Measurements from ENCODE around the gene PSMD10.

PSMD10 gene

GRCh38 chrX:108091264-108091877 is at the start of gene PSMD10, which contains the start of gene ATG4A:
Gene PSMD10 (minus strand): TSS chrX:108091542. CDS start chrX:108091520, 22 bp downstream.
Gene ATG4A (plus strand): TSS chrX:108091778. CDS start chrX:108091827, 49 bp downstream.
- DNase-seq (ENCODE audit: low read depth): peak; percentile 82

GRCh38 chrX:108138814-108139702 is 47.7 kb upstream of the PSMD10 start:
- DNase-seq (ENCODE audit: low read depth): no peak

- no peak for DNase-seq (ENCODE audit: low read depth)
Measured at GRCh38 chrX:108134724-108135123, 43.4 kb upstream of the PSMD10 start.

- DNase-seq (ENCODE audit: low read depth): no peak
Measured at GRCh38 chrX:108132876-108133275, 41.5 kb upstream of the PSMD10 start.

GRCh38 chrX:108132034-108132433 is 40.7 kb upstream of the PSMD10 start:
- no peak for DNase-seq (ENCODE audit: low read depth)

GRCh38 chrX:108131471-108131870 is 40.1 kb upstream of the PSMD10 start:
- no peak for DNase-seq (ENCODE audit: low read depth)

GRCh38 chrX:108130889-108131288 is 39.5 kb upstream of the PSMD10 start:
- DNase-seq (ENCODE audit: low read depth): no peak

- DNase-seq (ENCODE audit: low read depth): no peak
Measured at GRCh38 chrX:108127152-108127551, 35.8 kb upstream of the PSMD10 start.

- no peak for DNase-seq (ENCODE audit: low read depth)
Measured at GRCh38 chrX:108126661-108127060, 35.3 kb upstream of the PSMD10 start.

GRCh38 chrX:108123591-108124366 is 32.4 kb upstream of the PSMD10 start:
- no peak for DNase-seq (ENCODE audit: low read depth)

- DNase-seq (ENCODE audit: low read depth): no peak
Measured at GRCh38 chrX:108122748-108123147, 31.4 kb upstream of the PSMD10 start.

GRCh38 chrX:108121291-108121690 is 29.9 kb upstream of the PSMD10 start:
- no peak for DNase-seq (ENCODE audit: low read depth)

- no peak for DNase-seq (ENCODE audit: low read depth)
Measured at GRCh38 chrX:108117988-108118387, 26.6 kb upstream of the PSMD10 start.

- DNase-seq (ENCODE audit: low read depth): no peak
Measured at GRCh38 chrX:108114541-108114940, 23.2 kb upstream of the PSMD10 start.

GRCh38 chrX:108105473-108105872 is 14.1 kb upstream of the PSMD10 start:
- no peak for DNase-seq (ENCODE audit: low read depth)

GRCh38 chrX:108097380-108097779 is 6.0 kb upstream of the PSMD10 start:
- DNase-seq (ENCODE audit: low read depth): no peak

GRCh38 chrX:108091878-108092291 is 543 bp upstream of the PSMD10 start:
- DNase-seq (ENCODE audit: low read depth): peak; percentile 1

- no peak for DNase-seq (ENCODE audit: low read depth)
Measured at GRCh38 chrX:108090491-108091263, 665 bp downstream of the PSMD10 start.

GRCh38 chrX:108088511-108088910 is 2.8 kb downstream of the PSMD10 start:
- DNase-seq (ENCODE audit: low read depth): no peak

- no peak for DNase-seq (ENCODE audit: low read depth)
Measured at GRCh38 chrX:108087792-108088191, 3.5 kb downstream of the PSMD10 start.

GRCh38 chrX:108081110-108081509 is 10.2 kb downstream of the PSMD10 start:
- no peak for DNase-seq (ENCODE audit: low read depth)

GRCh38 chrX:108072746-108073145 is 18.6 kb downstream of the PSMD10 start:
- DNase-seq (ENCODE audit: low read depth): no peak

Data from stimulated activated CD4-positive, alpha-beta T cell treated with anti-CD3 and anti-CD28 coated beads, Interleukin-2, amount 100 ng/mL, for 4 hours (primary cell).